Activated T-helper 1 cell treated with Interleukin-2 at 50 U/mL for 16 hours (primary cell): ENCODE measurements around the gene OBSCN.
"Not testable (repeated sequence)": the region's sequence is repeated elsewhere in the genome, so short reads cannot be mapped to it uniquely, and the experiment has no call there.

Experiments
- DNase-seq: peaks from one replicate; pipeline ENCODE4 v3.0.0-alpha.2; 2020; ENCODE audit warnings: low read depth

Gene OBSCN

GRCh38 chr1:228263636-228264035 is 55.8 kb downstream of the OBSCN start:
- no peak for DNase-seq

DNA sequence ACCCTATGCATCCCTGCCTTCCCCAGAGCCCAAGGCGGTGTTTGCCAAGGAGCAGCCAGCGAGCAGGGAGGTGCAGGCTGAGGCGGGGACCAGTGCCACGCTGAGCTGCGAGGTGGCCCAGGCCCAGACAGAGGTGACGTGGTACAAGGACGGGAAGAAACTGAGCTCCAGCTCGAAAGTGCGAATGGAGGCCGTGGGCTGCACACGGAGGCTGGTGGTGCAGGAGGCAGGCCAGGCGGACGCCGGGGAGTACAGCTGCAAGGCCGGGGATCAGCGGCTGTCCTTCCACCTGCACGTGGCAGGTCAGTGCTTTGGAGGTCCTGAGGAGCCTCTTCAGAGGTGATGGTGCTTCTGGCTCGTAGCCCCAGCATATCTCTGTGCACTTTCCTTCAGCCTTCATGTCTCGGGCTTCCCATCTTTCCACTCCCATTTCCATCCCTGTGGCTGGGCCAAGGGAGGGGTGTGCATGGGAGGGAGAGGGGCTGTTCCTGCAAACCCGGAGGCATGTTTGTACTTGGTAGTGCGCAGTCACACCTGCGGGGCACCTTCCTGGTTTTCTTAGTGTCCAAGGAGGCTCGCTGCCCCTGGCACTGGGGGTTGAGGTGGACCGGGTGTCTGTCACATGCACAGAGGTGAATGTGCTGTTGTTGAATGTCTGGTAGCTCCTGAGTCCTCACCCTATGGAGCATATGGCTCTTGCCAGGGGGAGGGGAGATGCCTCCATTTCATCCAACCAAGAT is 56.4 kb downstream of the OBSCN start:
- DNase-seq: no peak

DNA sequence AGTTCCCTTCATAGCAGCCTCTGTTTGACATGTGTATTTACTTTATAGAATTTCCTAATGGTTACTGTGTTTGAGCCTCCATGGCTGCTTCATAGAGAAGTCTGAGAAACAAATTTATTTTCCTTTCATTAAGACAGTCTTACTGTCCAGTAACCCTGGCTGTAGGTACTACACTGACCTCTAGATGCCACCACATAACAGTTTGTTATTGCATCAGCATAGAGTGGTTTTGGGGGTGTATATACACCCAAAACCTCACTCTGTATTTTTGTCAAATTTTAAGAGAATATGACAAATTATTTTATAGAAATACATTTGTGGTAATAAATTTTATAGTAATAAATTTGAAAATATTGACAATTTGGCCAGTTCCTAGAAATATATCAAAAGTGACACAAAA is 57.3 kb downstream of the OBSCN start:
- no peak for DNase-seq

- DNase-seq: no peak
Observed at GRCh38 chr1:228267962-228268880, 60.4 kb downstream of the OBSCN start.

DNA sequence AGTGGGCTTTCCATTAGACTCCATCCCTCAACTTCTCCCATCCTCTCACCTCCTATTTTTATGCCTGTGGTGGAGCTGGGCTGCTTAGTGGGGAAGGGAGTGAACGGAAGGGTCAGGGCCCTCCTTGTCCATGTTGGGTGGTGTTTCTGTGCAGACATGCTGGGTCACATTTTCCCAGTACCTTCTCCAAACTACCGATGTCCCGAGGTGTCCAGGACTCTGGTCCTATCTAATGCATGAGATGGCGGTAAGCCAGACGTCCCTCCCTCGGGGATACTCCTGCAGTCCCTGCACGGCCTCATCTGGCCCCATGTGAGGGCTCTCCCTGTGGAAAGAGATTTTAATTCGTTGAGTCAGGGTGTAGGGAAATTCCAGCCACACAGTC is 61.0 kb downstream of the OBSCN start:
- no peak for DNase-seq

DNA sequence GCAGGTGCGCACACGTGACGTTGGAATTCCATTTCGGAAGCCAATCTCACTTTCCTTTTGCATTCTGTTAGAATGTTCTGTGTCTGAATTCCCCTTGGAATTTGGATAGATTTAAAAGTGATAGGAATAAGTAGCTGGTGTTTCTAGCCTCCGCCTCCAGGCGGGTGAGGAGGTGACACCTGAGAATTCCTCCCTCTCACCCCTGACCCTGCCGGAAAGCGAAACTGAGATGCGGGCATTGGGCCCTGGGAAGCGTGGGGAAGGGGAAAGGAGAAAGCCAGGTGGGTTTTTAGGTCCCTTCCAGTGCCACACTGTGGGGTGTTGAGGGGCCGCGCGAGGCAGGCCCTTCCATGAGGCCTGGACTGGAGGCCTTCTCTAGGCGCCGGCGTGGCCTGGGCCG is 61.6 kb downstream of the OBSCN start:
- not testable (repeated sequence) for DNase-seq

DNA sequence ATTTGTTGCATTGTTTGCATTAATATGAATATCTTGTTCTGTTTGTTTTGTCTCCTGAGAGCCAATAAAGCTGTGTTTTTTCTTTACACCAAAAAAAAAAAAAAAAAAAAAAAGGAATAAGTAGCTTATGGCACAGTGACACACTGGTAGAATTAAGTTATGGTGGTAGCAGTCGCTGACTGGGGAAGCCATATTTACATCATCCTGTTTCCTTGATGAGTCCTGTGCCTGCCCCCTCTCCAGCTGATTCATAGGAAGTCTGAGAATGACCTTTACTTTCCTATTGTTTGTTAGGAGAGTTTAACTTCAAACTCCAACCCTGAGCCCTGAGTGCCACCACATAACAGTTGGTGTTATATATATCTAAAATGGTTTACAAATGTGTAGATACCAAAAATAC is 62.2 kb downstream of the OBSCN start:
- DNase-seq: no peak

GRCh38 chr1:228271701-228272251 is 63.9 kb downstream of the OBSCN start:
- DNase-seq: no peak

DNA sequence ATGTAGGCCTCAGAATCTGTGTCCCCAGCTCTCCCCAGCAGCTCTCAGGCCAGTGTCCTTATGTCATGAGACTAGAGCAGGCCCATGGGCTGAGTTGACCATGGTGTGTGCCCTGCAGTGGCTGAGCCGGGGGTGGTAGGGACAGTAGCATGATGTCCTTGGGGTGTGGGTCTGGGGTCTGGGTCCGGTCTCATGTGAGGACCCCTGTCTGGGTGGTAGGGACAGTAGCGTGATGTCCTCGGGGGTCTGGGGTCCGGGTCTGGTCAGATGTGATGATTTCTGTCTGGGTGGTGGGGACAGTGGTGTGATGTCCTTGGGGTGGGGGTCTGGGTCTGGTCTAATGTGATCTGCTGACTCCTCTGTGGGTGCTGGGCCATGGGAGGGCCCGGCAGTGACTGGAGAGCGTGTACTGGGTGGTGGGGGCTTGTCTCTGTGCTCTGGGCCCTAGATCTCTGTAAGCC is 64.5 kb downstream of the OBSCN start:
- DNase-seq: no peak

DNA sequence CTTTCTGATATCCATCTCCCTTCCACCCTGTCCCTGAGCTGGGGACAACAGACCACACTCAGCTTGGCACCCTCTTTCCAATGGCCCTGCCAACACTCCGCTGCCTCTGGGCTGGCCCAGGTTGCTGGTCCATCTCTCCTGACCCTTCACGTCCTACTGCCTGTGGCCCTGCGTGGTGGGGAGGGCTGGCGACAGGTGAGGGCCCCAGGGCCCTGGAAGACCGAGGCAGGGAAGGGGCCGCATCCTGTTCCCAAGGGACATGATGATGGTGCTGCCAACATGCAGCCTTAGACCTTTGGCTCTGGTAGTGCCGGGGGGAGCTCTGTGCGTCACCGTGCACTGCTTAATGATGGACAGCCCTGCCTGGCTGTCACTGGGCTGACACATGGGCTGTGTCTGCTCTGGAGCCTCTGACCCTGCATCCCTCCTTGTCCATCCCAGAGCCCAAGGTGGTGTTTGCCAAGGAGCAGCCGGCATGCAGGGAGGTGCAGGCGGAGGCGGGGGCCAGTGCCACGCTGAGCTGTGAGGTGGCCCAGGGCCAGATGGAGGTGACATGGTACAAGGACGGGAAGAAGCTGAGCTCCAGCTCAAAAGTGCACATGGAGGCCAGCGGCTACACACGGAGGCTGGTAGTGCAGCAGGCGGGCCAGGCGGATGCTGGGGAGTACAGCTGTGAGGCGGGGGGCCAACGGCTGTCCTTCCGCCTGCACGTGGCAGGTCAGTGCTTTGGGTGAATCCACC is 65.2 kb downstream of the OBSCN start:
- no peak for DNase-seq

GRCh38 chr1:228273720-228274451 is 66.0 kb downstream of the OBSCN start:
- no peak for DNase-seq

DNA sequence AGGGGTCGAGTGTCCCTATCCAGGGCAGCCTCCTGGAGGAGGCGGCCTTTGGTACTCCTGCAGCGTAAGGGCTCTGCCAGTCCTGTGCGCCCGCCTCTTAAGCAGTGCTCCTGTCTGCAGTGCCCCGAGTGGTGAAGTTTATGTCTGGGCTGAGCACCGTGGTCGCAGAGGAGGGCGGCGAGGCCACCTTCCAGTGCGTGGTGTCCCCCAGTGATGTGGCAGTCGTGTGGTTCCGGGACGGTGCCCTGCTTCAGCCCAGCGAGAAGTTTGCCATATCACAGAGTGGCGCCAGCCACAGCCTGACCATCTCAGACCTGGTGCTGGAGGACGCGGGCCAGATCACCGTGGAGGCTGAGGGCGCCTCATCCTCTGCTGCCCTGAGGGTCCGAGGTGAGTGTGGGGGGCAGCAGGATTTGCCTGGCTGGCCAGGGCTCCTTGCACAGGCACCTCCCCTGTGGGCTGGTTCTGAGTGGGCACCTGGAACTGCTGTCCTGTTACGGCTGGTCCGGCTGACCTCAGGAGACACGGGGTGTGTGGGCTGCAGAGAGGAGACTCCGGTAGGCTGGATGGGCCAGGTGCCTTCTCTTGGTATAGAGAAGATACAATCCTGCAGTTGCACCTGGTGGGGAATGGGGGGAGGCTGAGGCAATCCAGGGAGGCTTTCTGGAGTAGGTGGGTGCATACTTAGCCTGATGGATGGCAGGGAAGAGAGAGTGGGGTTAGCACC is 66.8 kb downstream of the OBSCN start:
- DNase-seq: no peak

GRCh38 chr1:228275179-228275429 is 67.3 kb downstream of the OBSCN start:
- no peak for DNase-seq

GRCh38 chr1:228275430-228276173 is 67.8 kb downstream of the OBSCN start:
- peak; percentile 84 for DNase-seq

DNA sequence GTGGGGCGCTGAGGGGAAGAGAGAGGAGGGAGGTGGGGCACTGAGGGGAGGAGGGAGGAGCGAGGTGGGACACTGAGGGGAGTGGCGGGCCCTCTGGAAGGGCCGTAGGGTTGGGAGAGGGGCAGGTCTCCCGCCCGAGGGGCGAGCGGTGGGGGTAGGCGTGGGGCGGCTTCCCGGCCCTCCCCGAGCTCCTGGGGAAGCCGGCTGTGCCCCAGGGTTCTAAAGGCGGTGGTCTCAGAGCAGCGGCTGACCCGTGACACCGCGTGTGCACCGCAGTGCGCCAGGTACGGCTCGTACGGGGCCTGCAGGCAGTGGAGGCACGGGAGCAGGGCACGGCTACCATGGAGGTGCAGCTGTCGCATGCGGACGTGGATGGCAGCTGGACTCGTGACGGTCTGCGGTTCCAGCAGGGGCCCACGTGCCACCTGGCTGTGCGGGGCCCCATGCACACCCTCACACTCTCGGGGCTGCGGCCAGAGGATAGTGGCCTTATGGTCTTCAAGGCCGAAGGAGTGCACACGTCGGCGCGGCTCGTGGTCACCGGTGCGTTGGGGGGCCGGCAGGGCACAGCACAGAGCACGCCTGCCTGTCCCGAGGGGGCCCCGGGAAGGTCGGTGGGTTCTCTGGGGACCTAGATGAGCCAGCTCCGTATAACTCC is 68.5 kb downstream of the OBSCN start:
- no peak for DNase-seq

GRCh38 chr1:228276901-228277490 is 69.2 kb downstream of the OBSCN start:
- DNase-seq: no peak

- DNase-seq: no peak
Observed at GRCh38 chr1:228277491-228278431, 69.9 kb downstream of the OBSCN start.

DNA sequence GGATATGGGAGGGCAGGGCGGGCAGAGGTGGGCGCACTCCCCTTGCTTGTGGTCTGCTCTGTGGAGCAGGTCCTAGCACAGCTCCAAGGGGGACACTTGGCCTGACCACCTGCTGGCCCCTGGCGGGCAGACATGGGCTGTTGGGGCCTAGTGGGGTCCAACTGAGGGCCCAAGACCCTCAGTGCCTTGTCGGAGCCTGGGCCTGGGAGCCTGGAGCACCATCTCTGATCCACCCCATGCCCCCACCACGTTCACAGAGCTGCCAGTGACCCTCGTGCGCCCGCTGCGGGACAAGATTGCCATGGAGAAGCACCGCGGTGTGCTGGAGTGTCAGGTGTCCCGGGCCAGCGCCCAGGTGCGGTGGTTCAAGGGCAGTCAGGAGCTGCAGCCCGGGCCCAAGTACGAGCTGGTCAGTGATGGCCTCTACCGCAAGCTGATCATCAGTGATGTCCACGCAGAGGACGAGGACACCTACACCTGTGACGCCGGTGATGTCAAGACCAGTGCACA is 70.6 kb downstream of the OBSCN start:
- no peak for DNase-seq
